Mesenchymal stem cell (in vitro differentiated cells and primary cell): Measurements from ENCODE around the gene IL11.

Experiments
- DNase-seq: peaks from one replicate; pipeline ENCODE4 v3.0.0-alpha.2; 2013
- H2AFZ ChIP-seq: one replicate; pipeline ENCODE4 v1.6.1; 2013; ENCODE audit warnings: low read depth, mild to moderate bottlenecking, control low read depth, inconsistent platforms, low read length, moderate library complexity
- H2AK5ac ChIP-seq: 2 replicates; pipeline ENCODE4 v1.6.1; 2013; ENCODE audit warnings: low read length, moderate library complexity, mild to moderate bottlenecking, inconsistent platforms; ENCODE audit not compliant: severe bottlenecking
- H2BK120ac ChIP-seq: one replicate; pipeline ENCODE4 v1.6.1; 2013; ENCODE audit warnings: low read depth, mild to moderate bottlenecking, inconsistent platforms, low read length, moderate library complexity
- H2BK12ac ChIP-seq, 2 experiments: one replicate each; pipeline ENCODE4 v1.6.1; 2013; ENCODE audit warnings: inconsistent platforms in 2 of 2, low read length in 2 of 2, mild to moderate bottlenecking in 2 of 2, moderate library complexity in 2 of 2, control low read depth in 1 of 2
- H2BK15ac ChIP-seq: one replicate; pipeline ENCODE4 v1.6.1; 2013; ENCODE audit warnings: mild to moderate bottlenecking, low read depth, inconsistent platforms; ENCODE audit not compliant: poor library complexity, severe bottlenecking
- H2BK5ac ChIP-seq: 2 replicates; pipeline ENCODE4 v1.6.1; 2013; ENCODE audit warnings: low read depth, mild to moderate bottlenecking, low read length, control low read depth, inconsistent platforms; ENCODE audit not compliant: poor library complexity, severe bottlenecking
- H3K14ac ChIP-seq, 2 experiments: one replicate each; pipeline ENCODE4 v1.6.1; 2013; ENCODE audit warnings: inconsistent platforms in 2 of 2, low read length in 2 of 2, control low read depth in 1 of 2, mild to moderate bottlenecking in 1 of 2, moderate library complexity in 1 of 2
- H3K18ac ChIP-seq, 2 experiments: one replicate each; pipeline ENCODE4 v1.6.1; 2013; ENCODE audit warnings: inconsistent platforms in 2 of 2, low read length in 2 of 2, control low read depth in 1 of 2, low read depth in 1 of 2, mild to moderate bottlenecking in 1 of 2
- H3K23ac ChIP-seq, 2 experiments: one replicate each; pipeline ENCODE4 v1.6.1; 2013; ENCODE audit warnings: inconsistent platforms in 2 of 2, low read length in 2 of 2, mild to moderate bottlenecking in 2 of 2, moderate library complexity in 2 of 2, control low read depth in 1 of 2
- H3K27ac ChIP-seq: 2 replicates; pipeline ENCODE4 v1.5.1; 2013; ENCODE audit warnings: mild to moderate bottlenecking, moderate library complexity, low read length, control low read depth, inconsistent platforms; ENCODE audit not compliant: poor library complexity, severe bottlenecking
- H3K27me3 ChIP-seq, 2 experiments: 2 replicates each; pipeline versions ENCODE4 v1.6.1 to v1.7.0; 2013; ENCODE audit warnings: low read length in 2 of 2, mild to moderate bottlenecking in 2 of 2, moderate library complexity in 2 of 2, control low read depth in 1 of 2, inconsistent platforms in 1 of 2; ENCODE audit not compliant: control insufficient read depth in 1 of 2, insufficient read depth in 1 of 2
- H3K36me3 ChIP-seq, 2 experiments: 2 replicates each; pipeline versions ENCODE4 v1.6.1 to v1.7.0; 2013; ENCODE audit warnings: low read length in 2 of 2, control low read depth in 1 of 2, inconsistent platforms in 1 of 2, low read depth in 1 of 2, mild to moderate bottlenecking in 1 of 2; ENCODE audit not compliant: insufficient read depth in 2 of 2, control insufficient read depth in 1 of 2
- H3K4ac ChIP-seq, 2 experiments: one replicate each; pipeline ENCODE4 v1.6.1; 2013; ENCODE audit warnings: inconsistent platforms in 2 of 2, low read length in 2 of 2, mild to moderate bottlenecking in 2 of 2, moderate library complexity in 2 of 2, control low read depth in 1 of 2, low read depth in 1 of 2
- H3K4me1 ChIP-seq: 2 replicates; pipeline ENCODE4 v1.6.1; 2013; ENCODE audit warnings: low read depth, low read length, control low read depth; ENCODE audit not compliant: control insufficient read depth, insufficient read depth
- H3K4me2 ChIP-seq: 2 replicates; pipeline ENCODE4 v1.6.1; 2013; ENCODE audit warnings: low read length, mild to moderate bottlenecking, inconsistent platforms; ENCODE audit not compliant: poor library complexity, severe bottlenecking
- H3K4me3 ChIP-seq, 2 experiments: 2 replicates each; pipeline versions ENCODE4 v1.5.1 to v1.7.0; 2013; ENCODE audit warnings: low read length in 2 of 2, mild to moderate bottlenecking in 2 of 2, control low read depth in 1 of 2, low read depth in 1 of 2; ENCODE audit not compliant: insufficient read depth in 1 of 2
- H3K79me1 ChIP-seq: replicated peaks from 2 replicates; pipeline ENCODE4 v1.6.1; 2013; ENCODE audit warnings: mild to moderate bottlenecking, control low read depth, low read length, inconsistent platforms; ENCODE audit not compliant: poor library complexity, severe bottlenecking
- H3K9ac ChIP-seq: 2 replicates; pipeline ENCODE4 v1.7.0; 2013; ENCODE audit warnings: mild to moderate bottlenecking, low read length, moderate library complexity
- H3K9me3 ChIP-seq: 2 replicates; pipeline ENCODE4 v1.7.0; 2013; ENCODE audit warnings: mild to moderate bottlenecking, low read length; ENCODE audit not compliant: control insufficient read depth
- H4K8ac ChIP-seq: one replicate; pipeline ENCODE4 v1.6.1; 2013; ENCODE audit warnings: inconsistent platforms, mild to moderate bottlenecking, low read length, moderate library complexity
- H4K91ac ChIP-seq: one replicate; pipeline ENCODE4 v1.6.1; 2013; ENCODE audit warnings: mild to moderate bottlenecking, low read length, inconsistent platforms
- WGBS: methylation state at CpG from one replicate; pipeline ENCODE4 v1.1.7; 2013; ENCODE audit warnings: mixed read lengths; 5-methylcytosine and 5-hydroxymethylcytosine counted together

The IL11 gene

GRCh38 chr19:55373993-55374757 lies 3.9 kb upstream of the IL11 start:
- Histone ChIP-seq H2BK12ac (peak overlapping the region in 1 of 2 experiments; percentile 64), H4K8ac (peak overlapping the region; percentile 78), H3K4me1 (peaks cover 61% of the 10 kb centered on the region), H3K18ac (peak overlapping the region; percentile 68 to 72), H3K4ac (peak overlapping the region; percentile 28 to 66), H4K91ac (peak overlapping the region; percentile 22), H2BK120ac (peak overlapping the region; percentile 69), H3K4me2 (peak overlapping the region; percentile 20), H3K79me1 (no peaks in the 10 kb centered on the region), H2BK15ac (peak overlapping the region; percentile 30), H2AK5ac (peak overlapping the region; percentile 87), H3K4me3 (no peak overlapping the region), H3K27ac (peak overlapping the region; percentile 93), H3K14ac (peak overlapping the region in 1 of 2 experiments; percentile 76), H3K9me3 (no peaks in the 10 kb centered on the region), H3K27me3 (peaks cover 0 to 28% of the 10 kb centered on the region in 2 experiments), H2AFZ (peak overlapping the region; percentile 59), H3K9ac (no peak overlapping the region), H3K36me3 (no peaks in the 10 kb centered on the region), H3K23ac (no peak overlapping the region), H2BK5ac (peak overlapping the region; percentile 92)
- DNase-seq: peak; percentile 61
- WGBS: 6% methylated on average over 24 of the region's 31 CpGs

GRCh38 chr19:55373306-55373992 lies 3.2 kb upstream of the IL11 start:
- Histone ChIP-seq H3K18ac (peak overlapping the region; percentile 72 to 85), H2BK15ac (no peak overlapping the region), H2BK5ac (peak overlapping the region; percentile 92), H2BK12ac (peak overlapping the region in 1 of 2 experiments; percentile 85), H4K8ac (peak overlapping the region; percentile 78), H2AFZ (no peak overlapping the region), H3K9ac (no peak overlapping the region), H4K91ac (peak overlapping the region; percentile 1), H3K14ac (no peak overlapping the region), H2AK5ac (peak overlapping the region; percentile 87), H2BK120ac (peak overlapping the region; percentile 69), H3K23ac (no peak overlapping the region), H3K27me3 (peaks cover 0 to 22% of the 10 kb centered on the region in 2 experiments), H3K4me1 (peaks cover 65% of the 10 kb centered on the region), H3K4ac (peak overlapping the region; percentile 28 to 63), H3K4me3 (no peak overlapping the region), H3K9me3 (no peaks in the 10 kb centered on the region), H3K79me1 (no peaks in the 10 kb centered on the region), H3K27ac (peak overlapping the region; percentile 93), H3K36me3 (peaks cover 0 to 2% of the 10 kb centered on the region in 2 experiments), H3K4me2 (no peak overlapping the region)
- 60% methylated on average over 8 of the region's 9 CpGs for WGBS
- no peak for DNase-seq

GRCh38 chr19:55372316-55373081 lies 2.2 kb upstream of the IL11 start:
- no peak overlapping the region for H3K23ac ChIP-seq

More at GRCh38 chr19:55372316-55373081, 2.2 kb upstream of the IL11 start:
- Histone ChIP-seq H3K27me3 (peaks cover 0 to 16% of the 10 kb centered on the region in 2 experiments), H3K4me1 (peaks cover 68% of the 10 kb centered on the region), H3K4ac (peak overlapping the region in 1 of 2 experiments; percentile 43), H3K9ac (no peak overlapping the region), H2BK12ac (peak overlapping the region in 1 of 2 experiments; percentile 79), H2AFZ (no peak overlapping the region), H3K4me2 (no peak overlapping the region), H4K91ac (peak overlapping the region; percentile 19), H3K18ac (peak overlapping the region in 1 of 2 experiments; percentile 34), H3K9me3 (no peaks in the 10 kb centered on the region), H3K79me1 (peaks cover 3% of the 10 kb centered on the region), H3K36me3 (peaks cover 0 to 12% of the 10 kb centered on the region in 2 experiments), H2BK120ac (no peak overlapping the region), H3K14ac (peak overlapping the region in 1 of 2 experiments; percentile 48), H3K27ac (peak overlapping the region; percentile 93), H2AK5ac (peak overlapping the region; percentile 16), H3K4me3 (no peak overlapping the region), H4K8ac (peak overlapping the region; percentile 54), H2BK15ac (peak overlapping the region; percentile 92), H2BK5ac (peak overlapping the region; percentile 92)
- peak; percentile 79 for DNase-seq
- WGBS: 47% methylated on average over 19 of the region's 24 CpGs
